Gastrocnemius medialis (tissue), 4 donors: ENCODE measurements around the gene WWOX. TPM values are rescaled to one million over a fixed set of nuclear protein-coding genes. Genes with fewer than 3 reads are reported as not detected.

ENCODE experiments used
- ATAC-seq, 2 donors: fragments of 150-250 bp; one replicate each; pipeline ENCODE4 v1.9.1; 2016
- DNase-seq, 2 donors: peaks; one replicate each; pipeline ENCODE4 v3.0.0-alpha.2; 2019
- H3K27ac ChIP-seq, 4 donors: fragments of 200-600 bp; sonication (generic); 1 replicate in 1 of 4; 2 replicates in 3 of 4; pipeline ENCODE4 v1.5.1; 2016 to 2018; ENCODE audit warnings: mild to moderate bottlenecking in 2 of 4, moderate library complexity in 1 of 4
- H3K27me3 ChIP-seq, 3 donors: fragments of 200-600 bp; sonication (generic) in 2 of 3; 1 replicate in 1 of 3; 2 replicates in 2 of 3; pipeline versions ENCODE4 v1.5.1 to v1.6.0; 2016 to 2019; ENCODE audit warnings: mild to moderate bottlenecking in 1 of 3, moderate library complexity in 1 of 3
- H3K36me3 ChIP-seq, 2 donors: fragments of 200-600 bp; sonication (generic) in 1 of 2; one replicate each; pipeline ENCODE4 v1.5.1; 2017 to 2018
- H3K4me1 ChIP-seq, 2 donors: fragments of 200-600 bp; sonication (generic) in 1 of 2; one replicate each; pipeline ENCODE4 v1.5.1; 2016 to 2017; ENCODE audit warnings: mild to moderate bottlenecking in 2 of 2
- H3K4me3 ChIP-seq, 4 donors: fragments of 200-600 bp; sonication (generic) in 3 of 4; 1 replicate in 1 of 4; 2 replicates in 3 of 4; pipeline ENCODE4 v1.5.1; 2016 to 2019; ENCODE audit warnings: mild to moderate bottlenecking in 2 of 4
- H3K9me3 ChIP-seq, 3 donors: fragments of 200-600 bp; sonication (generic) in 2 of 3; 1 replicate in 1 of 3; 2 replicates in 2 of 3; pipeline ENCODE4 v1.5.1; 2016 to 2019
- CTCF ChIP-seq, 5 experiments: fragments of 450-650 bp in 3 of 5; fragments of 200-600 bp in 2 of 5; sonication (generic) in 2 of 5; IDR thresholded peaks in 4 of 5; conservative IDR thresholded peaks in 1 of 5; 1 replicate in 4 of 5; 2 replicates in 1 of 5; pipeline ENCODE4 v1.5.1; 2016 to 2019; ENCODE audit warnings: antibody characterized with exemption in 5 of 5, mild to moderate bottlenecking in 3 of 5, moderate library complexity in 3 of 5
- POLR2A ChIP-seq, 2 donors: fragments of 450-650 bp; IDR thresholded peaks; one replicate each; pipeline ENCODE4 v1.6.1; 2017; ENCODE audit warnings: antibody characterized with exemption in 2 of 2, mild to moderate bottlenecking in 2 of 2, moderate library complexity in 2 of 2
- in situ Hi-C, 4 donors: fragments of 200-750 bp; cut with MboI; loops; one replicate each; pipeline versions ENCODE4 v1.15.0 to v1.8.0; 2017; ENCODE audit warnings: low sequenced_read_pairs in 4 of 4
- intact Hi-C: fragments of 100-400 bp; cut with DNase I; formaldehyde crosslinking; loops from one replicate; pipeline ENCODE4 v1.15.1; 2023; ENCODE audit warnings: low total_unique reads
- total RNA-seq, 4 donors: library from RNA; depleted of rRNA; stranded (reverse); fragments of >200 nt; gene quantifications; one replicate each; pipeline versions ENCODE4 v1.1.0 to v1.2.3, GENCODE V29; 2016

The WWOX gene
- total RNA-seq, 4 donors from 2014 or later, result 3.3 to 13.0 (median 6.0) TPM

GRCh38 chr16:78946556-78946955, 847.1 kb downstream of the WWOX start:
- no peaks in the 10 kb centered on the region for H3K9me3 ChIP-seq
- TF ChIP-seq CTCF (IDR thresholded peaks at IDR 0.05 in 4 of 5, conservative IDR thresholded peaks at IDR 0.05 in 1 of 5) (no peak), POLR2A (IDR thresholded peaks at IDR 0.05) (no peak)
- no peak overlapping the region for H3K4me3 ChIP-seq
- DNase-seq (no peak), ATAC-seq (no peak)
- no peaks in the 10 kb centered on the region for H3K27me3 ChIP-seq
- no peaks in the 10 kb centered on the region for H3K36me3 ChIP-seq
- H3K27ac ChIP-seq, result no peak overlapping the region
- in situ Hi-C loops, result loop anchor here in 1 of 4 donors (25.0 kb wide), 1 partner anchor 666 kb away; the partner anchor contains the start of gene MAF
- no peaks in the 10 kb centered on the region for H3K4me1 ChIP-seq
- intact Hi-C loops, result no loop called here

GRCh38 chr16:78950768-78951167, 851.3 kb downstream of the WWOX start:
- Histone ChIP-seq H3K27ac (no peak overlapping the region), H3K4me1 (no peaks in the 10 kb centered on the region), H3K9me3 (no peaks in the 10 kb centered on the region), H3K27me3 (no peaks in the 10 kb centered on the region), H3K36me3 (no peaks in the 10 kb centered on the region), H3K4me3 (no peak overlapping the region)
- in situ Hi-C loops (no loop called here), intact Hi-C loops (no loop called here)
- ATAC-seq, result no peak
- no peak for TF ChIP-seq POLR2A (IDR thresholded peaks at IDR 0.05)
- no peak for TF ChIP-seq CTCF (IDR thresholded peaks at IDR 0.05 in 4 of 5, conservative IDR thresholded peaks at IDR 0.05 in 1 of 5)
- no peak for DNase-seq

GRCh38 chr16:78952630-78953029, 853.2 kb downstream of the WWOX start:
- in situ Hi-C loops, result no loop called here
- Histone ChIP-seq H3K4me3 (no peak overlapping the region), H3K36me3 (no peaks in the 10 kb centered on the region), H3K27ac (no peak overlapping the region), H3K4me1 (no peaks in the 10 kb centered on the region), H3K9me3 (no peaks in the 10 kb centered on the region), H3K27me3 (no peaks in the 10 kb centered on the region)
- DNase-seq (no peak), ATAC-seq (no peak)
- intact Hi-C loops, result no loop called here
- no peak for TF ChIP-seq CTCF (IDR thresholded peaks at IDR 0.05 in 4 of 5, conservative IDR thresholded peaks at IDR 0.05 in 1 of 5)
- TF ChIP-seq POLR2A (IDR thresholded peaks at IDR 0.05), result no peak

GRCh38 chr16:78953526-78953925, 854.1 kb downstream of the WWOX start:
- in situ Hi-C loops (no loop called here), intact Hi-C loops (no loop called here)
- DNase-seq, result no peak
- ATAC-seq, result no peak
- H3K9me3 ChIP-seq, result no peaks in the 10 kb centered on the region
- H3K27ac ChIP-seq, result no peak overlapping the region
- no peaks in the 10 kb centered on the region for H3K27me3 ChIP-seq
- H3K36me3 ChIP-seq, result no peaks in the 10 kb centered on the region
- TF ChIP-seq POLR2A (IDR thresholded peaks at IDR 0.05), result no peak
- H3K4me3 ChIP-seq, result no peak overlapping the region
- H3K4me1 ChIP-seq, result no peaks in the 10 kb centered on the region

GRCh38 chr16:78955206-78955605, 855.8 kb downstream of the WWOX start:
- ATAC-seq, result peak; percentile 51 to 74
- in situ Hi-C loops, result no loop called here
- Histone ChIP-seq H3K4me3 (no peak overlapping the region), H3K27me3 (no peaks in the 10 kb centered on the region), H3K9me3 (no peaks in the 10 kb centered on the region), H3K27ac (no peak overlapping the region), H3K4me1 (no peaks in the 10 kb centered on the region), H3K36me3 (no peaks in the 10 kb centered on the region)
- intact Hi-C loops, result no loop called here
- DNase-seq, result no peak
- TF ChIP-seq POLR2A (IDR thresholded peaks at IDR 0.05) (no peak), CTCF (IDR thresholded peaks at IDR 0.05 in 4 of 5, conservative IDR thresholded peaks at IDR 0.05 in 1 of 5) (no peak)
